GM21737 (cell line): Measurements from ENCODE around the gene ADAM12.

ENCODE experiments used
- ATAC-seq: cut with Tn5 transposase; IDR thresholded peaks from one replicate; pipeline ENCODE4 v1.9.1; 2021; ENCODE audit warnings: mild to moderate bottlenecking, moderate library complexity; ENCODE audit not compliant: unreplicated experiment

ADAM12 gene

GRCh38 chr10:126158133-126158892 is 230.0 kb downstream of the ADAM12 start:
- ATAC-seq: no peak

- ATAC-seq: no peak
Measured at GRCh38 chr10:126157189-126157588, 231.1 kb downstream of the ADAM12 start.

GRCh38 chr10:126156503-126156902 is 231.8 kb downstream of the ADAM12 start:
- ATAC-seq: no peak

DNA sequence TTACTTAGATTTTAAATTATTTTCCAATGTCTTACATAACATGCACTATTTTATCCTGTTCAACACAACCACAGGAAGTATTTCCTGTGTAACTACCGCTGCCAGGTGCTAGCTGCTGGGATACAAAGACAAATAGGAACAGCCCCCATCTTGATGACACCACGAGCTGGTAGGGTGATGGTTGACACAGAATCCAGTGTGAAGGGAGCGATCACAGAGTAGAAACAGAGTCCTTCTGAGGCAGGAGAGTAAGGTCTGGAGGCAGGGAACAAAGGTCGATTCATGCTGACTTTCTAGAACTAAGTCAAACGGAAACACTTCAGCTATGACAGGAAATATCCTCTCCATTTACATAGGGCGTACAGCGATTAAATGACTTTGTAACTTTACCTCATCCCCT is 232.3 kb downstream of the ADAM12 start:
- no peak for ATAC-seq

DNA sequence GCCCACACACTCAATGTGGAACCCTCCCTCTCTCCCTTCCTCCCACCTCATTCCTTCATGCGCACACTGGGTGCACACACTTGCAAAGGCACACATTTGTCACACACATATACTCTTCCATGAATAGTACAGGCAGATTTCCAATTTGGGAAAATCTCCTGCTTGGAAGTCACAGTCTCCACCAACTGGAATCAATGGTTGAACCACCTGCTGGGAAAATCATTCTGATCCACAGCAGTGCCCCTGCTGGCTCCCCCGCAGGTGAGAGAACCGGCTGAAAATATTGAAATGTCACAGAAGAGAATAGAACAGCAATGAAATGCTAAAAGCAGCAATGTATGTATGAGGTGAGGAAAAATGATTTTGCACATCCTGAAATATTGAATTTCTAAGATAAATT is 232.7 kb downstream of the ADAM12 start:
- ATAC-seq: no peak

DNA sequence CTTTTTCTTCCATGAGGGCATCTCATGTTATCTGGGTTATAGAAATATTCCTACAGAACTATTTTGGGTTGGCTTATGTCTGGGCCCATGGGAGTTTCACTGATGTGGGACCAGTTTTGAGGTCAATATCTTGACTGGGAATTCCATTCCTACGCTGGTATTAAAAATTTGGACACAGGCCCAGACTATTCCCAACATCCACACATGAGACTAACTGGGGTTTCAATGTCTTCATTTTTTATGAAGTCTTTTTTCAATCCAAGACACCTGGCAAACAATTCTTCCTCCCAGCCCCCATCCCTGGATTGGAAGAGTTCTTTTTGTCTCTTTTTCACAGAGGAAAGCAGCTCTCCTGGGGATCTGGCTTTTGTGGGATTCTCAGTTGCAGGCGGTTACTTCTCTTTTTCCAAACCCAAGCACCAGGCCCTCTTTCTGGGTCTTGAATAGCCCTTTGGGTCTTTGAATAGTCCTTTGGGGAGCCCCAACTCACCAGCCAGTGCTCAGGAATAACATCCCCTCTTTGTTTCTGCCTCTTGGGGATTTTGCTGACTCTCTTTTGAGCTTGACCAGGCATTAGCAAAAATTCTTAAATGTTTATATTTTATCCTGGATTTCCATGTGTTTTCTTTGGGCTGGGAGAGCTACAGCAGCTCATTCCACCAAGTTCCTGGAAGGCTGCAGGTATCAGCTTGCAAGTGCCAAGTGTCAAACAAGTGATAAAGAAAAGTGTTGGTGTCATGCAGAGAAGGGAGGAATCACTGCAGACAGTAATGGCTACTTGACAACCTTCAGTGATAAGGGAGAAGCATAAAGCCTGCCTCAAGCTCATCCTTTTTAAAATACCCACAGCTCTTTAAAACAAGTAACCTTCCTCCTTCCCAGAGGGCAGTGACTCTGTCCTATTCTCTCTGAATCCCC is 234.3 kb downstream of the ADAM12 start:
- ATAC-seq: no peak

- no peak for ATAC-seq
Measured at GRCh38 chr10:126147866-126148587, 240.2 kb downstream of the ADAM12 start.

- ATAC-seq: no peak
Measured at GRCh38 chr10:126146771-126147170, 241.5 kb downstream of the ADAM12 start.

GRCh38 chr10:126143117-126143516 is 245.2 kb downstream of the ADAM12 start:
- ATAC-seq: no peak

DNA sequence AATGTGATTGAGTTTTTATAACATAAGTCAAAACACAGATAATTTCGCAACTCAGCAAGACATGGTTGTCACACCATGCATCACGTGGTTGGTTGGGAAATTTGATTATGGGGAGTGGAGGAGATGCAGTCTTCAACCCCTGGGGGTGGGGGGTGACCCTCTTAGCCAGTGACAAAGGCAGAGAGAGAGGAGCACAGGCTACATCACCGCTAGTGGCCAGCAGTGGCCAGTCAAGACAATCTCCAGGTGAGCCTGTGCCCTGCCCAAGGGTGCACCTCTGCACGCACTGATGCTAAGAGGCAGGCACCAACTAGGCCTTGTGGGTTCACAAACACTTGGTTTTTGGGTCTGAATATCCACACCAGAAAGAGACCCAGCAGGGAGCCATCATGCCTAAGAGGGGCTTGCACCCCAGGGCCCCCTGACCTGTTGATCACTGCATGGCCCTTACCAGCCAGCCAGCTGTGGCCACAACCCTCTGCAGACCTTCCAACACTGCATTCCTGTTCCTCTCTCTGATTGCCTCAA is 247.5 kb downstream of the ADAM12 start:
- no peak for ATAC-seq

GRCh38 chr10:126137562-126138221 is 250.6 kb downstream of the ADAM12 start:
- no peak for ATAC-seq

DNA sequence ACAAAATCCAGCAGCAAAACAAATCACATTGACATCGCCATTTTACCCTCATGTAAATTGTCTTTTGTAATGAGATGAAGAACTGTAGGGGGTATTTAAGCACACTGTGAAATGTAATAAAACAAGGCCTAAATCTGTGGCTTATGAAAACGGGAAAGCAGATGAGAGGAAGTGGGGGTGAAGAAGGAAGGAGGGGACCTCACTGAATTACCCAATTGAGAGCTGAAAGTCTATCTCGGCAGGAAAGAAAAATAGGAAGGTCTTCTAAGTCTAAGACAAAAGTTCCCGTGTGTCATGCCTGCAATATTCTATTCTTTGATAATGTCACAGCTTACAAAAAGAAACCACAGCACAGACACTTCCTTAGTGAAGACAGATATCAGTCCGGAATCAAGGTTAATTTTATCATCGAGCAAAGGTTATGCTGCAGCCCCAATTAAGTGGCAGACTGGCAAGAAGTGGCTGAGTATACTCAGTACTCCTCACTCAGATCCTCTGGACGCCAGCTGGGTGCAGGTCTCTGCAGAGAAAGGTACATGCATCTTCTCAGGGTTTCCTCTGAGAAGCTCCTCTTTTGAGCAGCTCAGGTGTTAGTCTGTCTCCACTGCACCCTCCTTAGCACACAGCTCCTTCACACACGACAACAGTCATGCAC is 252.2 kb downstream of the ADAM12 start:
- no peak for ATAC-seq

DNA sequence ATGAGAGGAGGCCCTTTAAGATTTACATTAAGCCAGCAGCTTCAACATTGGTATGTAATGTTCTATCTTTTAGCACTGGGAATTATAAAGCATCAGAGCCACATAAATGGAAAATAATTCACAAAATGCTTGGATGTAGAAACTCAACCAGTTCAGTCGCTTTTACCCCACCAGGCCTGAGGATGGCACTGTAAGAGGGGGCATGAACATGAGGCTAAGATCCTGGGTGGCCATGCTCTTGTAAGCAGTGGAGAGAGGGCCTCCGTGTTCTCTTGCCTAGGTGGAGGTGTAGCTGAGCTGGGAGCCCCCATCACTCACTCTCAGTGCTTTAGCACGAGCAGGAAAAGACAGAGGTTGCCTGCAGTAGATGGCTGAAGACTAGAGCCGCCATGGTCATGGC is 253.1 kb downstream of the ADAM12 start:
- ATAC-seq: no peak

- no peak for ATAC-seq
Measured at GRCh38 chr10:126133906-126134656, 254.2 kb downstream of the ADAM12 start.

GRCh38 chr10:126133082-126133620 is 255.1 kb downstream of the ADAM12 start:
- no peak for ATAC-seq

- no peak for ATAC-seq
Measured at GRCh38 chr10:126131341-126131740, 256.9 kb downstream of the ADAM12 start.

- ATAC-seq: no peak
Measured at GRCh38 chr10:126130271-126130710, 258.0 kb downstream of the ADAM12 start.

DNA sequence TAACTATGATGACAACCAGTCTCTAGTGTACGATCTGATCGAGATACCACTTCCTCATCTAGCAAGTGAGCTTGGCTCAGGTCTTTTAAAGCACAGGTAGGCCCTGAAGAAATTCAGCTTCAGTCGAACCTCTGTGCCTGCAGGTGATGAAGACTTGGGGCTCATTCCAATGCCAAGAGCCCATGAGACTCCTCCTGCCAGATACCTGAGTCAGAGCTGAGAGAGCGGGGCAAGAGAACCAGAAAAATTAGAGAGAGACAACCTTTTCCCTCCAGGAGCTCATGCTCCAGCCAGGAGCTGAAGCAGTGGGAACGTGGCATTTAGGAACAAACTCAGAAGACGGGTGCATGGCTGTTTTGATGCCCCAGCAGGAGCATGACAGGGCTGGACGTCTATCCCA is 259.3 kb downstream of the ADAM12 start:
- ATAC-seq: no peak

DNA sequence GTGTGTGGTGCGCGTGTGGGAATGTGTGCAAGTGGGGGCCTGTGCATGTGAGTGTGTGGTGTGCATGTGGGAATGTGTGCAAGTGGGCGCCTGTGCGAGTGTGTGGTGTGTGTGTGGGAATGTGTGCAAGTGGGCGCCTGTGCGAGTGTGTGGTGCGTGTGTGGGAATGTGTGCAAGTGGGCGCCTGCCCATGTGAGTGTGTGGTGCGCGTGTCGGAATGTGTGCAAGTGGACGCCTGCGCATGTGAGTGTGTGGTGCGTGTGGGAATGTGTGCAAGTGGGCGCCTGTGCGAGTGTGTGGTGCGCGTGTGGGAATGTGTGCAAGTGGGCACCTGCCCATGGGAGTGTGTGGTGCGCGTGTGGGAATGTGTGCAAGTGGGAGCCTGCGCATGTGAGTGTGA is 259.7 kb downstream of the ADAM12 start:
- no peak for ATAC-seq
